HG03565 (cell line): ENCODE results near the gene GGTA1.
"Not testable (repeated sequence)": the region's sequence is repeated elsewhere in the genome, so short reads cannot be mapped to it uniquely, and the experiment has no call there.

ENCODE experiments used
- ATAC-seq: cut with Tn5 transposase; IDR thresholded peaks from one replicate; pipeline ENCODE4 v1.9.1; 2021; ENCODE audit warnings: mild to moderate bottlenecking, moderate library complexity; ENCODE audit not compliant: unreplicated experiment

GGTA1 gene

GRCh38 chr9:121463026-121463807, 36.4 kb downstream of the GGTA1 start:
- ATAC-seq: no peak

- ATAC-seq: no peak
Observed at GRCh38 chr9:121459513-121459912, 40.1 kb downstream of the GGTA1 start.

GRCh38 chr9:121458449-121458848, 41.2 kb downstream of the GGTA1 start:
- not testable (repeated sequence) for ATAC-seq

GRCh38 chr9:121455527-121456239, 44.0 kb downstream of the GGTA1 start:
- ATAC-seq: no peak

GRCh38 chr9:121454972-121455371, 44.7 kb downstream of the GGTA1 start:
- ATAC-seq: no peak

GRCh38 chr9:121453232-121453892, 46.3 kb downstream of the GGTA1 start:
- ATAC-seq: no peak

- no peak for ATAC-seq
Observed at GRCh38 chr9:121452085-121452484, 47.6 kb downstream of the GGTA1 start.

- ATAC-seq: no peak
Observed at GRCh38 chr9:121451586-121451985, 48.1 kb downstream of the GGTA1 start.

- ATAC-seq: no peak
Observed at GRCh38 chr9:121450241-121450640, 49.4 kb downstream of the GGTA1 start.

GRCh38 chr9:121449786-121450185, 49.9 kb downstream of the GGTA1 start:
- no peak for ATAC-seq

GRCh38 chr9:121447321-121447834, 52.3 kb downstream of the GGTA1 start:
- no peak for ATAC-seq

GRCh38 chr9:121445986-121446385, 53.7 kb downstream of the GGTA1 start:
- ATAC-seq: no peak

GRCh38 chr9:121443981-121444380, 55.7 kb downstream of the GGTA1 start:
- no peak for ATAC-seq

- no peak for ATAC-seq
Observed at GRCh38 chr9:121441165-121441564, 58.5 kb downstream of the GGTA1 start.

GRCh38 chr9:121439711-121440664, 59.7 kb downstream of the GGTA1 start:
- ATAC-seq: no peak

GRCh38 chr9:121439016-121439415, 60.6 kb downstream of the GGTA1 start:
- no peak for ATAC-seq

- ATAC-seq: no peak
Observed at GRCh38 chr9:121437891-121438290, 61.8 kb downstream of the GGTA1 start.

- ATAC-seq: not testable (repeated sequence)
Observed at GRCh38 chr9:121437046-121437445, 62.6 kb downstream of the GGTA1 start.

- no peak for ATAC-seq
Observed at GRCh38 chr9:121434969-121435368, 64.7 kb downstream of the GGTA1 start.

- no peak for ATAC-seq
Observed at GRCh38 chr9:121427899-121428298, 71.7 kb downstream of the GGTA1 start.
